Endothelial cell of umbilical vein (primary cell): ENCODE data around the gene LYRM9. TPM values are rescaled to one million over a fixed set of nuclear protein-coding genes. Genes with fewer than 3 reads are reported as not detected.

Source experiments
- BruUV-seq: library from RNA; stranded (reverse); fragments of 400-500 nt; replicated peaks from 2 replicates; lab custom pipeline; 2021; lab: Mats Ljungman, UMichigan
- CTCF ChIA-PET: fragments of 300-600, 350-600 bp; sonication (Branson Sonifier 250); formaldehyde crosslinking; loops from one replicate; lab custom pipeline; 2021; ENCODE audit warnings: antibody characterized with exemption, inconsistent platforms; lab: Charles Lee
- POLR2A ChIA-PET: fragments of 300-600, 350-600 bp; sonication (Branson Sonifier 250); formaldehyde crosslinking; loops from one replicate; lab custom pipeline; 2021; ENCODE audit warnings: antibody characterized with exemption, inconsistent platforms; lab: Charles Lee
- DNase-seq: peaks from one replicate; pipeline ENCODE4 v3.0.0-alpha.2; 2011; ENCODE audit warnings: low read depth, low spot score
- FAIRE-seq: peaks from 2 replicates; lab custom pipeline; 2011; peaks lifted over from hg19 to GRCh38; lab: Jason Lieb, UNC
- H2AFZ ChIP-seq: 2 replicates; pipeline ENCODE4 v1.6.0; 2012; ENCODE audit warnings: low read depth, low read length, control low read depth, inconsistent platforms
- H3K27ac ChIP-seq: 2 replicates; pipeline ENCODE4 v1.5.1; 2011; ENCODE audit warnings: low read depth, mild to moderate bottlenecking, control low read depth, low read length, moderate library complexity; ENCODE audit not compliant: insufficient read depth
- H3K27me3 ChIP-seq, 2 experiments: 2 replicates each; pipeline versions ENCODE4 v1.6.0 to v1.6.1; 2011; ENCODE audit warnings: low read length in 2 of 2, mixed read lengths in 1 of 2; ENCODE audit not compliant: control insufficient read depth in 2 of 2, insufficient read depth in 2 of 2
- H3K36me3 ChIP-seq, 2 experiments: 2 replicates in 1 of 2; 3 replicates in 1 of 2; pipeline ENCODE4 v1.5.1; 2011; ENCODE audit warnings: low read length in 2 of 2, mild to moderate bottlenecking in 1 of 2, moderate library complexity in 1 of 2; ENCODE audit not compliant: control insufficient read depth in 2 of 2, insufficient read depth in 2 of 2; ENCODE audit errors: extremely low read depth in 1 of 2
- H3K4me1 ChIP-seq: 3 replicates; pipeline ENCODE4 v1.5.1; 2011; ENCODE audit warnings: mild to moderate bottlenecking, low read length; ENCODE audit not compliant: control insufficient read depth, insufficient read depth; ENCODE audit errors: extremely low read depth
- H3K4me2 ChIP-seq: 2 replicates; pipeline ENCODE4 v1.6.1; 2011; ENCODE audit warnings: low read length, control low read depth, mixed read lengths; ENCODE audit not compliant: insufficient read depth
- H3K4me3 ChIP-seq, 3 experiments: fragments of 200-600 bp in 1 of 3; sonication (generic), shearing (Covaris generic) in 1 of 3; replicated peaks in 1 of 3; 2 replicates each; pipeline ENCODE4 v1.5.1; 2011 to 2016; ENCODE audit warnings: control low read depth in 3 of 3, low read length in 3 of 3, mild to moderate bottlenecking in 2 of 3, inconsistent platforms in 1 of 3, low read depth in 1 of 3, moderate library complexity in 1 of 3; ENCODE audit not compliant: insufficient read depth in 1 of 3
- H3K79me2 ChIP-seq: 2 replicates; pipeline ENCODE4 v1.6.0; 2012; ENCODE audit warnings: low read length, inconsistent platforms; ENCODE audit not compliant: control insufficient read depth, insufficient read depth
- H3K9ac ChIP-seq: replicated peaks from 2 replicates; pipeline ENCODE3; 2011; ENCODE audit warnings: low read length, control low read depth; ENCODE audit not compliant: insufficient read depth; ENCODE audit errors: extremely low read depth
- H3K9me1 ChIP-seq: replicated peaks from 3 replicates; pipeline ENCODE4 v1.6.0; 2011; ENCODE audit warnings: mild to moderate bottlenecking, low read length; ENCODE audit not compliant: control insufficient read depth, insufficient read depth; ENCODE audit errors: extremely low read depth
- H3K9me3 ChIP-seq: replicated peaks from 2 replicates; pipeline ENCODE4 v1.5.1; 2012; ENCODE audit warnings: low read length, inconsistent platforms; ENCODE audit not compliant: control insufficient read depth, insufficient read depth
- H4K20me1 ChIP-seq: replicated peaks from 2 replicates; pipeline ENCODE3; 2011; ENCODE audit warnings: mild to moderate bottlenecking, low read length; ENCODE audit not compliant: control insufficient read depth, insufficient read depth; ENCODE audit errors: extremely low read depth
- EZH2 ChIP-seq: IDR thresholded peaks from 2 replicates; pipeline ENCODE4 v1.6.1; 2012; ENCODE audit warnings: borderline replicate concordance, low read depth, mild to moderate bottlenecking, moderate library complexity, low read length, inconsistent platforms; ENCODE audit not compliant: severe bottlenecking
- FOS ChIP-seq: IDR thresholded peaks from 2 replicates; pipeline ENCODE4 v1.6.1; 2011; ENCODE audit warnings: mild to moderate bottlenecking, low read length, moderate library complexity, borderline replicate concordance; ENCODE audit not compliant: insufficient read depth
- GATA2 ChIP-seq: IDR thresholded peaks from 2 replicates; pipeline ENCODE4 v1.7.0; 2011; ENCODE audit warnings: low read depth, mild to moderate bottlenecking, moderate library complexity, mixed read lengths, low read length; ENCODE audit not compliant: insufficient read length, insufficient read depth
- JUN ChIP-seq: IDR thresholded peaks from 2 replicates; pipeline ENCODE4 v1.6.1; 2011; ENCODE audit warnings: borderline replicate concordance, low read depth; ENCODE audit not compliant: insufficient read length, insufficient read depth
- MYC ChIP-seq: IDR thresholded peaks from one replicate; pipeline ENCODE4 v1.6.1; 2011; ENCODE audit warnings: mild to moderate bottlenecking, low read depth, low read length
- POLR2A ChIP-seq: IDR thresholded peaks from 2 replicates; pipeline ENCODE4 v1.6.1; 2012; ENCODE audit warnings: low read depth, mild to moderate bottlenecking, control low read depth, low read length
- POLR2AphosphoS5 ChIP-seq: IDR thresholded peaks from 2 replicates; pipeline ENCODE4 v1.6.1; 2012; ENCODE audit warnings: low read depth, mild to moderate bottlenecking, control low read depth, low read length, moderate library complexity; ENCODE audit not compliant: insufficient read depth
- dilution Hi-C: fragments of 300-500 bp; cut with MboI; formaldehyde crosslinking; loops from one replicate; pipeline ENCODE4 v1.15.0; 2019; ENCODE audit warnings: low sequenced_read_pairs; ENCODE audit not compliant: extremely low pct_ligation_motif_present
- intact Hi-C: fragments of 100-400 bp; cut with micrococcal nuclease; formaldehyde crosslinking; loops from one replicate; pipeline ENCODE4 v1.10.0; 2022
- polyA plus RNA-seq, 4 experiments: library from polyadenylated mRNA; depleted of rRNA in 3 of 4; stranded (reverse) in 3 of 4; unstranded in 1 of 4; fragments of >200 nt; gene quantifications; 2 replicates each; pipeline versions ENCODE4 v1.2.1 to v1.2.3, GENCODE V29; 2011 to 2012; ENCODE audit warnings: missing spikeins in 1 of 4
- total RNA-seq: library from RNA; stranded (reverse); gene quantifications from 2 replicates; pipeline ENCODE4 v1.2.3, GENCODE V29; 2021
- TF ChIP-seq, protein P1 (sequence below): IDR thresholded peaks from 2 replicates; pipeline ENCODE4 v1.6.1; 2011; ENCODE audit not compliant: insufficient read depth, insufficient read length
- TF ChIP-seq, protein P2 (sequence below), 2 donors: IDR thresholded peaks; 1 replicate in 1 of 2; 2 replicates in 1 of 2; pipeline ENCODE4 v1.5.1; 2011; ENCODE audit warnings: low read length in 2 of 2, mild to moderate bottlenecking in 2 of 2, moderate library complexity in 2 of 2, control low read depth in 1 of 2, inconsistent platforms in 1 of 2, low read depth in 1 of 2; ENCODE audit not compliant: insufficient read depth in 1 of 2; ENCODE audit errors: extremely low read depth in 1 of 2

LYRM9 gene
- total and polyA plus RNA-seq, 2 donors (not counting 3 experiments of a cell fraction or from before 2014, with no cell fraction given) = 3.0 to 4.0 TPM

DNA sequence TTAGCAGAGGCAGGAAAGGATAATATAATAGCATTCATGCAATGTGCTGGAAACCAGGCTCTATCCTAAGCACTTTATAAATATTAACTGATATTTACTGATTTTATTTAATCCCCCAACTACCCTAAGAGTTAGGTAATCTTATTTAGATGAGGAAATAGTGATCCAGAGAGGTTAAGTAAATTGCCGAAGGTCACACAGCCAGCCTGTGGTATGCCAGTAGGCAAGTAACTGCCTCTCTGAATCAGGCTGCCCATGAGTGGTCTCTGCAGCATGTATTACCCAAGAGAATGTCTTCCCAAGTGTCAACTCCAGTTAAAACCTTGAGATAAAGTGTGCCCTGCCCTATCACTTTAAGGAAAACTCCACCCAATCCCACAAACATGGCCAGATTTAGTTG lies 25.3 kb upstream of the LYRM9 start:
- TF ChIP-seq GATA2 (no peak), POLR2AphosphoS5 (no peak), MYC (no peak), EZH2 (no peak)
- peaks cover 0 to 5% of the 10 kb centered on the region in 2 experiments for H3K27me3 ChIP-seq
- dilution Hi-C loops = no loop called here
- H3K36me3 ChIP-seq = no peaks in the 10 kb centered on the region
- no peak for DNase-seq
- ChIA-PET POLR2A (no interaction called here), CTCF (no interaction called here)
- no peak overlapping the region for H3K4me2 ChIP-seq
- no peak overlapping the region for H3K27ac ChIP-seq
- no peak overlapping the region for H3K4me3 ChIP-seq
- H4K20me1 ChIP-seq = no peaks in the 10 kb centered on the region
- intact Hi-C loops = no loop called here
- no peak overlapping the region for H2AFZ ChIP-seq
- no peaks in the 10 kb centered on the region for H3K4me1 ChIP-seq
- no peaks in the 10 kb centered on the region for H3K79me2 ChIP-seq
- H3K9me1 ChIP-seq = no peaks in the 10 kb centered on the region
- H3K9ac ChIP-seq = no peak overlapping the region
- BruUV-seq = no TSS peak
- H3K9me3 ChIP-seq = no peaks in the 10 kb centered on the region
- FAIRE-seq = no peak

DNA sequence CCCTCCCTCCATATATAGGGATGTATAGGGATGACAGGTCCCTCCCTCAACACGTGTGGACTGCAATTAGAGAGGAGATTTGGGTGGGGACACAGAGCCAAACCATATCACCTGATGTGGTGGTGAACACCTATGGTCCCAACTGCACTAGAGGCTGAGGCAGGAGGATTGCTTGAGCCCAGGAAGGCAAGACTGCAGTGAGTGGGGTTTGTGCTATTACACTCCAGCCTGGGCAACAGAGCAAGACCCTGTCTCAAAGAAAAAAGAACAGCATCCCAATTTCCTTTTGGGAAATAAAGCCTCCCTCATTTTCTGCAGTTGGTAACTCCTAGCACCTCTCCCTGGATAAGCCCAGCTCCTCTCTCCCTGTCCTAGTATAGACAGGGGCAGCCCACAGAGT lies 23.8 kb upstream of the LYRM9 start:
- no peaks in the 10 kb centered on the region for H3K9me1 ChIP-seq
- ChIA-PET POLR2A (no interaction called here), CTCF (no interaction called here)
- no TSS peak for BruUV-seq
- no peak overlapping the region for H3K4me3 ChIP-seq
- no peaks in the 10 kb centered on the region for H3K4me1 ChIP-seq
- FAIRE-seq = no peak
- TF ChIP-seq POLR2AphosphoS5 = no peak
- no peak for TF ChIP-seq GATA2
- no peak for TF ChIP-seq FOS
- no peak for TF ChIP-seq POLR2A
- TF ChIP-seq MYC = no peak
- no peak for TF ChIP-seq JUN
- TF ChIP-seq, protein P1, sequence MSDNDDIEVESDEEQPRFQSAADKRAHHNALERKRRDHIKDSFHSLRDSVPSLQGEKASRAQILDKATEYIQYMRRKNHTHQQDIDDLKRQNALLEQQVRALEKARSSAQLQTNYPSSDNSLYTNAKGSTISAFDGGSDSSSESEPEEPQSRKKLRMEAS = no peak
- TF ChIP-seq EZH2 = no peak
- TF ChIP-seq, protein P2, sequence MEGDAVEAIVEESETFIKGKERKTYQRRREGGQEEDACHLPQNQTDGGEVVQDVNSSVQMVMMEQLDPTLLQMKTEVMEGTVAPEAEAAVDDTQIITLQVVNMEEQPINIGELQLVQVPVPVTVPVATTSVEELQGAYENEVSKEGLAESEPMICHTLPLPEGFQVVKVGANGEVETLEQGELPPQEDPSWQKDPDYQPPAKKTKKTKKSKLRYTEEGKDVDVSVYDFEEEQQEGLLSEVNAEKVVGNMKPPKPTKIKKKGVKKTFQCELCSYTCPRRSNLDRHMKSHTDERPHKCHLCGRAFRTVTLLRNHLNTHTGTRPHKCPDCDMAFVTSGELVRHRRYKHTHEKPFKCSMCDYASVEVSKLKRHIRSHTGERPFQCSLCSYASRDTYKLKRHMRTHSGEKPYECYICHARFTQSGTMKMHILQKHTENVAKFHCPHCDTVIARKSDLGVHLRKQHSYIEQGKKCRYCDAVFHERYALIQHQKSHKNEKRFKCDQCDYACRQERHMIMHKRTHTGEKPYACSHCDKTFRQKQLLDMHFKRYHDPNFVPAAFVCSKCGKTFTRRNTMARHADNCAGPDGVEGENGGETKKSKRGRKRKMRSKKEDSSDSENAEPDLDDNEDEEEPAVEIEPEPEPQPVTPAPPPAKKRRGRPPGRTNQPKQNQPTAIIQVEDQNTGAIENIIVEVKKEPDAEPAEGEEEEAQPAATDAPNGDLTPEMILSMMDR (IDR thresholded peaks at IDR 0.05; ENCODE audit: extremely low read depth in 1 of 2, insufficient read depth in 1 of 2, low read depth in 1 of 2, low read length in 2 of 2) = no peak
- H4K20me1 ChIP-seq = no peaks in the 10 kb centered on the region
- intact Hi-C loops = no loop called here
- no peaks in the 10 kb centered on the region for H3K9me3 ChIP-seq
- H3K79me2 ChIP-seq = no peaks in the 10 kb centered on the region
- no peak overlapping the region for H3K27ac ChIP-seq
- peaks cover 0 to 5% of the 10 kb centered on the region in 2 experiments for H3K27me3 ChIP-seq
- no peaks in the 10 kb centered on the region for H3K36me3 ChIP-seq
- dilution Hi-C loops = no loop called here
- no peak overlapping the region for H3K9ac ChIP-seq
- H2AFZ ChIP-seq = no peak overlapping the region
- no peak for DNase-seq
- H3K4me2 ChIP-seq = no peak overlapping the region
